Measurements from ENCODE around the gene ACACA.

- TF ChIP-seq CTCF (IDR thresholded peaks at IDR 0.05) (no peak), POLR2A (IDR thresholded peaks at IDR 0.05) (no peak)
Observed at GRCh38 chr17:37399265-37399803, 7.3 kb downstream of the ACACA start.

Measured in adrenal gland (tissue), 5 donors.